ENCODE measurements around the gene FKBP11.
A peak's percentile ranks its signal among the peaks of the same experiment; 100 is the strongest.
"Not testable (repeated sequence)": the region's sequence is repeated elsewhere in the genome, so short reads cannot be mapped to it uniquely, and the experiment has no call there.

The FKBP11 gene

GRCh38 chr12:48923117-48923516 is 2.2 kb downstream of the FKBP11 start:
- H3K4me2 ChIP-seq (ENCODE audit: low read depth, low read length) = no peak overlapping the region
- no peak for DNase-seq
- no peaks in the 10 kb centered on the region for H3K9me2 ChIP-seq (replicated peaks; ENCODE audit: insufficient read depth, low read length)
- no peaks in the 10 kb centered on the region for H4K20me1 ChIP-seq (ENCODE audit: insufficient read depth, low read length)
- H3F3A ChIP-seq (ENCODE audit: insufficient read depth, low read length) = 0 out of 2 replicates have a peak, but pooled peaks cover 8% of the 10 kb centered on the region
- H3K9me3 ChIP-seq (replicated peaks; ENCODE audit: insufficient read depth, low read length) = no peaks in the 10 kb centered on the region
- no peak overlapping the region for H3K4me3 ChIP-seq (ENCODE audit: low read length)
- no peaks in the 10 kb centered on the region for H3K27me3 ChIP-seq (replicated peaks; ENCODE audit: insufficient read depth, low read length)
- no peak overlapping the region for H2AFZ ChIP-seq (ENCODE audit: low read length)
- no peak overlapping the region for H3K9ac ChIP-seq (ENCODE audit: low read length)
- TF ChIP-seq CTCF (IDR thresholded peaks at IDR 0.05; ENCODE audit: low read length) (no peak), EZH2phosphoT487 (IDR thresholded peaks at IDR 0.05; ENCODE audit: low read length) (no peak), EZH2 (optimal IDR thresholded peaks at IDR 0.05; ENCODE audit: low read depth, low read length) (no peak)
- H3K27ac ChIP-seq (ENCODE audit: low read length) = no peak overlapping the region
- no peaks in the 10 kb centered on the region for H3K36me3 ChIP-seq (replicated peaks; ENCODE audit: insufficient read depth, low read length)
- peaks cover 15% of the 10 kb centered on the region for H3K79me2 ChIP-seq (ENCODE audit: low read length)
- H3K4me1 ChIP-seq (ENCODE audit: low read length) = peaks cover 11% of the 10 kb centered on the region

GRCh38 chr12:48917857-48918537 is 7.3 kb downstream of the FKBP11 start:
- Histone ChIP-seq H4K20me1 (ENCODE audit: insufficient read depth, low read length) (no peaks in the 10 kb centered on the region), H3K27ac (ENCODE audit: low read length) (peak overlapping the region; percentile 11; the same call in 1 of the 2 replicates), H3K4me3 (ENCODE audit: low read length) (no peak overlapping the region), H2AFZ (ENCODE audit: low read length) (peak overlapping the region; percentile 25), H3K9me2 (replicated peaks; ENCODE audit: insufficient read depth, low read length) (no peaks in the 10 kb centered on the region), H3F3A (ENCODE audit: insufficient read depth, low read length) (peaks cover 9% of the 10 kb centered on the region; the same call in 1 of the 2 replicates), H3K4me2 (ENCODE audit: low read depth, low read length) (peak overlapping the region; percentile 35), H3K79me2 (ENCODE audit: low read length) (no peaks in the 10 kb centered on the region), H3K4me1 (ENCODE audit: low read length) (peaks cover 15% of the 10 kb centered on the region), H3K9ac (ENCODE audit: low read length) (no peak overlapping the region), H3K27me3 (replicated peaks; ENCODE audit: insufficient read depth, low read length) (no peaks in the 10 kb centered on the region), H3K36me3 (replicated peaks; ENCODE audit: insufficient read depth, low read length) (no peaks in the 10 kb centered on the region), H3K9me3 (replicated peaks; ENCODE audit: insufficient read depth, low read length) (no peaks in the 10 kb centered on the region)
- peak; percentile 38 for DNase-seq
- TF ChIP-seq EZH2phosphoT487 (IDR thresholded peaks at IDR 0.05; ENCODE audit: low read length) (no peak), EZH2 (optimal IDR thresholded peaks at IDR 0.05; ENCODE audit: low read depth, low read length) (no peak), CTCF (IDR thresholded peaks at IDR 0.05; ENCODE audit: low read length) (no peak)

GRCh38 chr12:48910196-48910595 is 15.1 kb downstream of the FKBP11 start:
- no peak for TF ChIP-seq CTCF (IDR thresholded peaks at IDR 0.05; ENCODE audit: low read length)
- TF ChIP-seq EZH2 (optimal IDR thresholded peaks at IDR 0.05; ENCODE audit: low read depth, low read length) = no peak
- TF ChIP-seq EZH2phosphoT487 (IDR thresholded peaks at IDR 0.05; ENCODE audit: low read length) = no peak

GRCh38 chr12:48909698-48910097 is 15.6 kb downstream of the FKBP11 start:
- not testable (repeated sequence) for H3K36me3 ChIP-seq (replicated peaks; ENCODE audit: insufficient read depth, low read length); H3K9me3 ChIP-seq (replicated peaks; ENCODE audit: insufficient read depth, low read length); DNase-seq; H3K27me3 ChIP-seq (replicated peaks; ENCODE audit: insufficient read depth, low read length); H4K20me1 ChIP-seq (ENCODE audit: insufficient read depth, low read length); H2AFZ ChIP-seq (ENCODE audit: low read length); H3F3A ChIP-seq (ENCODE audit: insufficient read depth, low read length); H3K9ac ChIP-seq (ENCODE audit: low read length); H3K4me2 ChIP-seq (ENCODE audit: low read depth, low read length); H3K27ac ChIP-seq (ENCODE audit: low read length); H3K4me1 ChIP-seq (ENCODE audit: low read length); H3K79me2 ChIP-seq (ENCODE audit: low read length); H3K4me3 ChIP-seq (ENCODE audit: low read length); H3K9me2 ChIP-seq (replicated peaks; ENCODE audit: insufficient read depth, low read length)

More at GRCh38 chr12:48910196-48910595, 15.1 kb downstream of the FKBP11 start:
- Histone ChIP-seq H3K9me3 (replicated peaks; ENCODE audit: insufficient read depth, low read length) (no peaks in the 10 kb centered on the region), H3K4me2 (ENCODE audit: low read depth, low read length) (no peak overlapping the region), H3K79me2 (ENCODE audit: low read length) (no peaks in the 10 kb centered on the region), H3K27ac (ENCODE audit: low read length) (no peak overlapping the region), H3F3A (ENCODE audit: insufficient read depth, low read length) (no peaks in the 10 kb centered on the region), H2AFZ (ENCODE audit: low read length) (no peak overlapping the region), H3K36me3 (replicated peaks; ENCODE audit: insufficient read depth, low read length) (no peaks in the 10 kb centered on the region), H4K20me1 (ENCODE audit: insufficient read depth, low read length) (no peaks in the 10 kb centered on the region), H3K9me2 (replicated peaks; ENCODE audit: insufficient read depth, low read length) (no peaks in the 10 kb centered on the region), H3K4me1 (ENCODE audit: low read length) (no peaks in the 10 kb centered on the region), H3K9ac (ENCODE audit: low read length) (no peak overlapping the region), H3K4me3 (ENCODE audit: low read length) (no peak overlapping the region), H3K27me3 (replicated peaks; ENCODE audit: insufficient read depth, low read length) (0 out of 2 replicates have a peak, but pooled peaks cover 4% of the 10 kb centered on the region)
- DNase-seq = no peak

Data from MM.1S (cell line).